Esophagus muscularis mucosa (tissue), 4 donors: ENCODE data around the gene CREBL2. TPM values are rescaled to one million over a fixed set of nuclear protein-coding genes. Genes with fewer than 3 reads are reported as not detected.

Experiments
- DNase-seq: peaks from one replicate; pipeline ENCODE4 v3.0.0-alpha.2; 2017; ENCODE audit errors: extremely low spot score
- H3K27ac ChIP-seq, 4 donors: fragments of 200-600 bp; sonication (generic); replicated peaks in 1 of 4; 1 replicate in 3 of 4; 2 replicates in 1 of 4; pipeline ENCODE4 v1.5.1; 2016 to 2019; ENCODE audit warnings: mild to moderate bottlenecking in 1 of 4
- H3K27me3 ChIP-seq, 4 donors: fragments of 200-600 bp; sonication (generic); one replicate each; pipeline versions ENCODE4 v1.5.1 to v1.6.0; 2016 to 2019
- H3K36me3 ChIP-seq, 4 donors: fragments of 200-600 bp; sonication (generic); one replicate each; pipeline ENCODE4 v1.5.1; 2016 to 2019
- H3K4me1 ChIP-seq, 4 donors: fragments of 200-600 bp; sonication (generic); one replicate each; pipeline ENCODE4 v1.5.1; 2016 to 2019
- H3K4me3 ChIP-seq, 4 donors: fragments of 200-600 bp; sonication (generic); 1 replicate in 2 of 4; 2 replicates in 2 of 4; pipeline ENCODE4 v1.5.1; 2016 to 2019; ENCODE audit warnings: mild to moderate bottlenecking in 4 of 4, moderate library complexity in 1 of 4
- H3K9me3 ChIP-seq, 4 donors: fragments of 200-600 bp; sonication (generic); 1 replicate in 3 of 4; 2 replicates in 1 of 4; pipeline ENCODE4 v1.5.1; 2016 to 2019
- EP300 ChIP-seq: sonication (generic); formaldehyde crosslinking; IDR thresholded peaks from one replicate; pipeline ENCODE4 v1.6.1; 2017; ENCODE audit warnings: antibody characterized with exemption
- POLR2A ChIP-seq: fragments of 450-650 bp; IDR thresholded peaks from one replicate; pipeline ENCODE4 v1.6.1; 2017; ENCODE audit warnings: antibody characterized with exemption, moderate library complexity, mild to moderate bottlenecking, low read depth
- POLR2AphosphoS5 ChIP-seq, 2 donors: sonication (generic); formaldehyde crosslinking; IDR thresholded peaks; one replicate each; pipeline ENCODE4 v1.6.1; 2017; ENCODE audit warnings: antibody characterized with exemption in 2 of 2
- WGBS: methylation state at CpG from one replicate; pipeline ENCODE4 v1.1.5; 2018; 5-methylcytosine and 5-hydroxymethylcytosine counted together
- intact Hi-C: fragments of 100-400 bp; cut with DNase I; formaldehyde crosslinking; loops from one replicate; pipeline ENCODE4 v1.15.1; 2023
- total RNA-seq, 4 donors: library from RNA; depleted of rRNA; stranded (reverse); fragments of >200 nt; gene quantifications; one replicate each; pipeline versions ENCODE4 v1.1.0 to v1.2.1, GENCODE V29; 2016
- TF ChIP-seq, protein P1 (sequence below), 3 experiments: fragments of 200-600 bp in 2 of 3; fragments of 450-650 bp in 1 of 3; sonication (generic) in 2 of 3; IDR thresholded peaks; one replicate each; pipeline ENCODE4 v1.5.1; 2017 to 2019; ENCODE audit warnings: antibody characterized with exemption in 3 of 3, mild to moderate bottlenecking in 2 of 3, moderate library complexity in 1 of 3

Gene CREBL2
- total RNA-seq, 4 donors from 2014 or later = 33.0 to 53.5 (median 45.9) TPM

DNA sequence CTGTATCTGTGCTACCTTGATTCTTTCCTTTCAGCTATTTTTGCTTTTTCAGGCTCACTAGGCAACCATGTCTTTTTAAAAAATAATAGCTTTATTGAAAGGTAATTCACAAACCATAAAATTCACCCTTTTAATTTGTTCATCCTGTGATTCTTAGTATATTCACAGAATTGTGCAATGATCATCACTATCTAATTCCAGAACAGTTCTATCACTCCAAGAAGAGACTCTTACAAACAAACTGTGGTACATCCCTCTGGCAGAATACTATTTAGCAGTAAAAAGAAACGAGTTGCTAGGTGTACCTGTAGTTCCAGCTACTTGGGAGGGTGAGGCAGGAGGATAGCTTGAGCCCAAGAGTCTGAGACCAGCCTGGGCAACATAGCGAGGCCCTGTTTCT lies 14.8 kb downstream of the CREBL2 start:
- Histone ChIP-seq H3K4me1 (peaks cover 0 to 13% (median 10%) of the 10 kb centered on the region in 4 donors), H3K36me3 (peaks cover 0 to 14% (median 8%) of the 10 kb centered on the region in 4 donors), H3K27ac (no peak overlapping the region), H3K9me3 (peaks cover 0 to 7% (median 2%) of the 10 kb centered on the region in 4 donors), H3K27me3 (no peaks in the 10 kb centered on the region), H3K4me3 (no peak overlapping the region)
- TF ChIP-seq POLR2A (no peak), POLR2AphosphoS5 (IDR thresholded peaks at IDR 0.05) (no peak), EP300 (no peak)
- TF ChIP-seq, protein P1, sequence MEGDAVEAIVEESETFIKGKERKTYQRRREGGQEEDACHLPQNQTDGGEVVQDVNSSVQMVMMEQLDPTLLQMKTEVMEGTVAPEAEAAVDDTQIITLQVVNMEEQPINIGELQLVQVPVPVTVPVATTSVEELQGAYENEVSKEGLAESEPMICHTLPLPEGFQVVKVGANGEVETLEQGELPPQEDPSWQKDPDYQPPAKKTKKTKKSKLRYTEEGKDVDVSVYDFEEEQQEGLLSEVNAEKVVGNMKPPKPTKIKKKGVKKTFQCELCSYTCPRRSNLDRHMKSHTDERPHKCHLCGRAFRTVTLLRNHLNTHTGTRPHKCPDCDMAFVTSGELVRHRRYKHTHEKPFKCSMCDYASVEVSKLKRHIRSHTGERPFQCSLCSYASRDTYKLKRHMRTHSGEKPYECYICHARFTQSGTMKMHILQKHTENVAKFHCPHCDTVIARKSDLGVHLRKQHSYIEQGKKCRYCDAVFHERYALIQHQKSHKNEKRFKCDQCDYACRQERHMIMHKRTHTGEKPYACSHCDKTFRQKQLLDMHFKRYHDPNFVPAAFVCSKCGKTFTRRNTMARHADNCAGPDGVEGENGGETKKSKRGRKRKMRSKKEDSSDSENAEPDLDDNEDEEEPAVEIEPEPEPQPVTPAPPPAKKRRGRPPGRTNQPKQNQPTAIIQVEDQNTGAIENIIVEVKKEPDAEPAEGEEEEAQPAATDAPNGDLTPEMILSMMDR (IDR thresholded peaks at IDR 0.05) = no peak
- WGBS = 96% methylated on average over 2 of the region's 2 CpGs
- intact Hi-C loops = no loop called here
- no peak for DNase-seq

DNA sequence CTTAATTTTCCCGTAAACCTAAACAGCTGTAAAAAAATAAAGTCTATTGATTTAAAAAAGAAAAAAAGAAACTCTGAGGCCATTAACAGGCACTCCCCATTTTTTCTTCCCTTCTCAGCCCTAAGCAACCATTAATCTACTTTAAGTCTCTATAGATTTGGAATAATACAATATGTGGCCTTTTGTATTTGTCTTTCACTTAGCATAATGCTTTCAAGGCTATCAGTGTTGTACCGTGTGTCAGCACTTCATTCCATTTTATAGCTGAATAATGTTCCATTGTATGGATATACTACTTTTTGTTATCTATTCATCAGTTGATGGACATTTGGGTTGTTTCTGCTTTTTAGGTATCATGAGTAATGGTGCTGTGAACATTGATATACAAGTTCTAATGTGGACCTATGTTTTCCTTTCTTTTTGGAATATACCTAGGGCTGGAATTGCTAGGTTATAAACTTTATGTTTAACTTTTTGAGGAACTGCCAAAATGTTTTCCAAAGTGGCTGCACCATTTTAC lies 15.7 kb downstream of the CREBL2 start:
- Histone ChIP-seq H3K27me3 (no peaks in the 10 kb centered on the region), H3K4me1 (peaks cover 0 to 13% (median 9%) of the 10 kb centered on the region in 4 donors), H3K27ac (no peak overlapping the region), H3K4me3 (no peak overlapping the region), H3K9me3 (peaks cover 0 to 7% (median 2%) of the 10 kb centered on the region in 4 donors), H3K36me3 (peaks cover 0 to 14% (median 6%) of the 10 kb centered on the region in 4 donors)
- intact Hi-C loops = no loop called here
- 96% methylated on average over 2 of the region's 2 CpGs for WGBS
- TF ChIP-seq, protein P1 (IDR thresholded peaks at IDR 0.05) = no peak
- TF ChIP-seq EP300 (no peak), POLR2AphosphoS5 (IDR thresholded peaks at IDR 0.05) (no peak), POLR2A (no peak)
- no peak for DNase-seq

DNA sequence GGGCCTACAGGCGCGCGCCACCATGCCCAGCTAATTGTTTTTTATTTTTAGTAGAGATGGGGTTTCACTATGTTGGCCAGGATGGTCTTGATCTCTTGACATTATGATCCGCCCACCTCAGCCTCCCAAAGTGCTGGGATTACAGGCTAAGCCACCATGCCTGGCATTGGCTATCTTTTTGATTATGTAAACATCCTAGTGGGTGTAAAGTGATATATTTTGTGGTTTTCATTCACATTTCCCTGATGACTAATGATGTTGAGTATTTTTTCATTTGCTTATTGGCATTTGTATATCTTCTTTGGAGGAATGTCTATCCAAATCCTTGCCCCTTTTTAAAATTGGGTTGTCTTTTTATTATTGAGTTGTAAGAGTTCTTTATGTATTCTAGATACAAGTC lies 16.3 kb downstream of the CREBL2 start:
- no peak for TF ChIP-seq POLR2AphosphoS5 (IDR thresholded peaks at IDR 0.05)
- TF ChIP-seq, protein P1 (IDR thresholded peaks at IDR 0.05) = no peak
- TF ChIP-seq POLR2A = no peak
- TF ChIP-seq EP300 = no peak
- Histone ChIP-seq H3K27me3 (no peaks in the 10 kb centered on the region), H3K36me3 (peaks cover 0 to 14% (median 5%) of the 10 kb centered on the region in 4 donors), H3K4me3 (no peak overlapping the region), H3K4me1 (peaks cover 0 to 13% (median 9%) of the 10 kb centered on the region in 4 donors), H3K9me3 (peaks cover 0 to 7% (median 2%) of the 10 kb centered on the region in 4 donors), H3K27ac (no peak overlapping the region)
- no peak for DNase-seq
- WGBS = 97% methylated on average over 4 of the region's 4 CpGs
- intact Hi-C loops = no loop called here

DNA sequence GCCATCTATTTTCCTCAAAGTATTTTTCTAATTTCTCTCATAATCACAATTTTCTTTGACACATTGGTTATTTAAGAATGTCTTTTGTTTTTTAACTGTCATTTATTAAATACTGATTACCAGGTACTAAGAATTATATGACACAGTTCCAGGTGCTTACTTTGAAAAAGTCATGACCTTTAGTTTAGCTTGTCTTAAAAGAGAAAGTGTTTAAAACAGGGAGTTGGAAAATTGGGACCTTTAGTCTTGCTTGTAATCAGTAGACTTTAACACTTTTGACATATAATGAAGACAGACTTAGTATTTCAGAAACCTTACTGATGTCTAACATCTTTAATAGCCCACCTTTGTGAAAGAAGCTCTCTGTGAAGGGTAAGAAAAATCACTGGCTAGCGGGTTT lies 19.2 kb downstream of the CREBL2 start:
- peaks cover 0 to 13% (median 9%) of the 10 kb centered on the region in 4 donors for H3K4me1 ChIP-seq
- 78% methylated on average over 1 of the region's 1 CpG for WGBS
- DNase-seq = no peak
- H3K27ac ChIP-seq = no peak overlapping the region
- H3K27me3 ChIP-seq = no peaks in the 10 kb centered on the region
- H3K9me3 ChIP-seq = no peaks in the 10 kb centered on the region
- no peak for TF ChIP-seq POLR2A
- TF ChIP-seq, protein P1 (IDR thresholded peaks at IDR 0.05) = no peak
- no peak for TF ChIP-seq POLR2AphosphoS5 (IDR thresholded peaks at IDR 0.05)
- TF ChIP-seq EP300 = no peak
- no peak overlapping the region for H3K4me3 ChIP-seq
- H3K36me3 ChIP-seq = peaks cover 2 to 12% (median 9%) of the 10 kb centered on the region in 4 donors
- intact Hi-C loops = no loop called here

DNA sequence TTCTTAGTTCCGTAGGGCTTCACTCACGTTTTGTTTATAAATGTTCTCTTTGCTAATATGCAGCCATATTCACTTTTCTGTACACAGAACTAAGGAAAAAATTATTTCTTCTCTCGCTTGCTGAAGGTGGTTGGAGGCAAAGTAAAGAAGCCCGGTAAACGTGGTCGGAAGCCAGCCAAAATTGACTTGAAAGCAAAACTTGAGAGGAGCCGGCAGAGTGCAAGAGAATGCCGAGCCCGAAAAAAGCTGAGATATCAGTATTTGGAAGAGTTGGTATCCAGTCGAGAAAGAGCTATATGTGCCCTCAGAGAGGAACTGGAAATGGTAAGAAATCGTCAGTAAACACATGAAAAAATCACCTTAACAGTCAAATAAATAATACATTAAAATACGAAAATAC lies 24.0 kb downstream of the CREBL2 start:
- Histone ChIP-seq H3K27ac (no peak overlapping the region), H3K36me3 (peaks cover 25 to 59% (median 49%) of the 10 kb centered on the region in 4 donors), H3K27me3 (no peaks in the 10 kb centered on the region), H3K4me3 (no peak overlapping the region), H3K4me1 (peaks cover 0 to 5% (median 4%) of the 10 kb centered on the region in 4 donors), H3K9me3 (peaks cover 0 to 9% (median 0%) of the 10 kb centered on the region in 4 donors)
- DNase-seq = no peak
- intact Hi-C loops = no loop called here
- TF ChIP-seq EP300 (no peak), POLR2A (no peak), POLR2AphosphoS5 (IDR thresholded peaks at IDR 0.05) (no peak)
- TF ChIP-seq, protein P1 (IDR thresholded peaks at IDR 0.05) = no peak
- 91% methylated on average over 12 of the region's 12 CpGs for WGBS
